ENCODE measurements around the gene HEY2. TPM values are rescaled to one million over a fixed set of nuclear protein-coding genes. Genes with fewer than 3 reads are reported as not detected.

HEY2 gene
- polyA plus RNA-seq, 2 of the 4 experiments (the other 2 are of a cell fraction): 0.09 TPM; not detected in 1

GRCh38 chr6:125753218-125753936 lies 3.9 kb downstream of the HEY2 start:
- Histone ChIP-seq H3K27ac (no peak overlapping the region), H3K4me1 (peaks cover 9% of the 10 kb centered on the region; the same call in 2 of the 3 replicates), H3K4me2 (no peak overlapping the region), H3K4me3 (no peak overlapping the region), H3K9me3 (no peaks in the 10 kb centered on the region)
- WGBS (ENCODE audit: missing lambda C conversion rate): 39% methylated on average over 5 of the region's 5 CpGs
- peak in 1 of 2 experiments; percentile 39 for DNase-seq (ENCODE audit: low read depth in 1 of 2, low spot score in 1 of 2)
- no peak for FAIRE-seq
- peak; percentile 42 to 45; a peak in 3 of 5 replicates for TF ChIP-seq RAD21 (conservative IDR thresholded peaks at IDR 0.05 in 1 of 2, IDR thresholded peaks at IDR 0.05 in 1 of 2)
- TF ChIP-seq JUNB (IDR thresholded peaks at IDR 0.05): no peak
- TF ChIP-seq SMC3 (IDR thresholded peaks at IDR 0.05): peak; percentile 60
- TF ChIP-seq POLR2A (IDR thresholded peaks at IDR 0.05; ENCODE audit: low read length): no peak
- peak; percentile 55 for TF ChIP-seq CTCF (IDR thresholded peaks at IDR 0.05)
- TF ChIP-seq MAFK (IDR thresholded peaks at IDR 0.05; ENCODE audit: partially characterized antibody): no peak
- no peak for TF ChIP-seq E2F6 (IDR thresholded peaks at IDR 0.05; ENCODE audit: borderline replicate concordance, low read depth)
- TF ChIP-seq ELK1 (IDR thresholded peaks at IDR 0.05; ENCODE audit: low read depth, low read length): no peak
- ChIA-PET CTCF (interaction anchor here (0.8 to 20.8 kb wide), 8 partner anchors 11 to 442 kb away, joined by 3 to 288 read pairs (median 3); partner anchors contain the start of gene HINT3), POLR2A (no interaction called here)
- no peak for ATAC-seq

- FAIRE-seq: no peak
- H3K9me3 ChIP-seq: no peaks in the 10 kb centered on the region
- TF ChIP-seq HOXB13 (CRISPR knock-in tag; IDR thresholded peaks at IDR 0.05; ENCODE audit: low read depth) (no peak), FOXS1 (CRISPR knock-in tag; IDR thresholded peaks at IDR 0.05) (no peak), RNF2 (IDR thresholded peaks at IDR 0.05; ENCODE audit: borderline replicate concordance, low read depth) (no peak), NR3C1 (IDR thresholded peaks at IDR 0.05) (no peak), KDM5A (IDR thresholded peaks at IDR 0.05) (no peak), SREBF2 (IDR thresholded peaks at IDR 0.05) (no peak), EP300 (IDR thresholded peaks at IDR 0.05) (no peak), BCL3 (IDR thresholded peaks at IDR 0.05) (no peak), HMGXB4 (CRISPR knock-in tag; IDR thresholded peaks at IDR 0.05; ENCODE audit: borderline replicate concordance) (no peak), ELK1 (IDR thresholded peaks at IDR 0.05; ENCODE audit: low read depth, low read length) (no peak), HDAC2 (IDR thresholded peaks at IDR 0.05) (no peak)
- H3K4me3 ChIP-seq: no peak overlapping the region
- ChIA-PET POLR2A (no interaction called here), CTCF (interaction anchor here (0.8 to 20.8 kb wide), 6 partner anchors 11 to 442 kb away, joined by 3 to 288 read pairs (median 4); no protein-coding TSS in a partner anchor)
- ATAC-seq: no peak
- H3K27ac ChIP-seq: no peak overlapping the region
- H3K4me1 ChIP-seq: peaks cover 5% of the 10 kb centered on the region; the same call in 1 of the 3 replicates
- no peak overlapping the region for H3K4me2 ChIP-seq
- DNase-seq (ENCODE audit: low read depth in 1 of 2, low spot score in 1 of 2): no peak
These were observed 4.5 kb downstream of the HEY2 start for GRCh38 chr6:125753937-125754259.

Measured in A549 (cell line).